NT2/D1 (cell line): ENCODE data around the gene TENM4.

ENCODE experiments used
- SUZ12 ChIP-seq: IDR thresholded peaks from 2 replicates; pipeline ENCODE4 v1.6.1; 2011; ENCODE audit not compliant: insufficient read length, insufficient read depth; ENCODE audit errors: extremely low read depth
- YY1 ChIP-seq: IDR thresholded peaks from 2 replicates; pipeline ENCODE4 v1.6.1; 2011; ENCODE audit not compliant: insufficient read length, insufficient read depth
- ZNF274 ChIP-seq: IDR thresholded peaks from 2 replicates; pipeline ENCODE4 v1.6.1; 2011; ENCODE audit warnings: mild to moderate bottlenecking, low read depth, low read length

DNA sequence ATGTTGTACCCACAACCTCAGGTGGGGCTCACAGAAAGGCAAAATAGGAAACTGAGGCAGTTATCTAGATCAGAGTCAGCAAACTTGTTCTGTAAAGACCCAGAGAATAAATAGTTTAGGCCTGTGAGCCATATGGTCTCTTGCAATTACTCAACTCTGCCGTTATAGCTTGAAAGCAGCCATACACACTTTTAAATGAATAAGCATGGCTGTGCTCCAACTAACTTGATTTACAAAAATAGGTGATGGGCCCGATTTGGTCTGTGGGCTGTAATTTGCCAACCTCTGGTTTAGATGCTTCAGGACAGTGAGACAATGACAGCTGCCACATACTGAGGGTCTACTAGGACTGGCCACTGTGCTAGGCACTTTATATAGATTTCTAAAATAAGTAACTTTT, 667.3 kb downstream of the TENM4 start:
- no peak for TF ChIP-seq YY1
- TF ChIP-seq ZNF274, result no peak
- TF ChIP-seq SUZ12, result no peak
